HepG2 (cell line): ENCODE measurements around the gene COX7A1. TPM values are rescaled to one million over a fixed set of nuclear protein-coding genes. Genes with fewer than 3 reads are reported as not detected.

Experiments
- ATAC-seq: fragments of 200-7000 bp; cut with Tn5 transposase; 3 replicates; pipeline ENCODE4 v1.9.1; 2020; ENCODE audit warnings: mild to moderate bottlenecking, moderate library complexity
- Bru-seq: library from RNA; stranded (reverse); fragments of 400-500 nt; gene quantifications from one replicate; lab custom pipeline; 2021; lab: Mats Ljungman, UMichigan
- BruChase-seq, 2 experiments: library from RNA; stranded (reverse); fragments of 400-500 nt; gene quantifications; one replicate each; lab custom pipeline; 2021; lab: Mats Ljungman, UMichigan
- BruUV-seq: library from RNA; stranded (reverse); fragments of 400-500 nt; replicated peaks from 2 replicates; lab custom pipeline; 2021; lab: Mats Ljungman, UMichigan
- CTCF ChIA-PET: fragments of 300-600 bp; formaldehyde crosslinking; extraction: SDS; loops from one replicate; lab custom pipeline; 2021; ENCODE audit warnings: low total read pairs, inconsistent platforms, low intra/inter-chr PET ratio; lab: Yijun Ruan, JAX
- POLR2A ChIA-PET: fragments of 350-600 bp; sonication (Branson Sonifier 250); formaldehyde crosslinking; loops from one replicate; lab custom pipeline; 2020; ENCODE audit warnings: antibody characterized with exemption, inconsistent platforms; lab: Yijun Ruan, JAX
- DNase-seq: peaks from one replicate; pipeline ENCODE4 v3.0.0-alpha.2; 2015; ENCODE audit warnings: low spot score
- FAIRE-seq: peaks from 3 replicates; lab custom pipeline; 2011; peaks lifted over from hg19 to GRCh38; lab: Jason Lieb, UNC
- H2AFZ ChIP-seq: one replicate; pipeline ENCODE4 v1.6.1; 2011; ENCODE audit warnings: low read length, inconsistent platforms
- H3K27ac ChIP-seq: fragments of 300-600 bp; 3 replicates; pipeline ENCODE4 v1.8.0; 2011; ENCODE audit warnings: mixed run types, mild to moderate bottlenecking, mixed read lengths, low read length, inconsistent platforms; ENCODE audit not compliant: insufficient read depth; ENCODE audit errors: extremely low read length
- H3K27me3 ChIP-seq, 2 experiments: fragments of 200-600 bp in 1 of 2; 2 replicates in 1 of 2; 3 replicates in 1 of 2; pipeline versions ENCODE4 v1.6.0 to v1.8.0; 2011; ENCODE audit warnings: low read length in 2 of 2, mild to moderate bottlenecking in 2 of 2, moderate library complexity in 2 of 2, inconsistent platforms in 1 of 2; ENCODE audit not compliant: insufficient read depth in 2 of 2, control insufficient read depth in 1 of 2
- H3K36me3 ChIP-seq, 2 experiments: fragments of 200-600 bp in 1 of 2; replicated peaks in 1 of 2; 2 replicates in 1 of 2; 3 replicates in 1 of 2; pipeline versions ENCODE4 v1.5.1 to v1.8.0; 2011; ENCODE audit warnings: low read length in 2 of 2, inconsistent platforms in 1 of 2; ENCODE audit not compliant: insufficient read depth in 2 of 2, control insufficient read depth in 1 of 2
- H3K4me1 ChIP-seq: 2 replicates; pipeline ENCODE4 v1.5.1; 2012; ENCODE audit warnings: low read length, inconsistent platforms; ENCODE audit not compliant: insufficient read depth
- H3K4me2 ChIP-seq: 2 replicates; pipeline ENCODE4 v1.6.0; 2011; ENCODE audit warnings: low read depth, low read length, inconsistent platforms
- H3K4me3 ChIP-seq, 3 experiments: fragments of 200-600 bp in 1 of 3; sonication (generic), shearing (Covaris generic) in 1 of 3; replicated peaks in 1 of 3; 2 replicates each; pipeline ENCODE4 v1.5.1; 2011 to 2016; ENCODE audit warnings: low read length in 3 of 3, inconsistent platforms in 2 of 3, low read depth in 2 of 3, mild to moderate bottlenecking in 2 of 3, control low read depth in 1 of 3, mixed read lengths in 1 of 3; ENCODE audit not compliant: insufficient read depth in 1 of 3
- H3K79me2 ChIP-seq: one replicate; pipeline ENCODE4 v1.6.1; 2011; ENCODE audit warnings: low read length, inconsistent platforms; ENCODE audit not compliant: insufficient read depth
- H3K9ac ChIP-seq: 2 replicates; pipeline ENCODE4 v1.6.0; 2011; ENCODE audit warnings: mild to moderate bottlenecking, low read depth, low read length, inconsistent platforms; ENCODE audit not compliant: insufficient read depth
- H3K9me3 ChIP-seq: 2 replicates; pipeline ENCODE4 v1.5.1; 2012; ENCODE audit warnings: mild to moderate bottlenecking, low read length
- H4K20me1 ChIP-seq: 2 replicates; pipeline ENCODE4 v1.6.0; 2011; ENCODE audit warnings: inconsistent platforms, mild to moderate bottlenecking, low read length, moderate library complexity; ENCODE audit not compliant: insufficient read depth
- ASH2L ChIP-seq: fragments of 300-600, 200-600 bp; sonication (generic); IDR thresholded peaks from 2 replicates; pipeline ENCODE4 v1.7.0; 2017; ENCODE audit warnings: low read depth, mild to moderate bottlenecking, moderate library complexity, mixed read lengths, low read length; ENCODE audit not compliant: insufficient read length
- FLYWCH1 ChIP-seq: sonication (generic); formaldehyde crosslinking; IDR thresholded peaks from 2 replicates; pipeline ENCODE4 v1.8.1; 2023; ENCODE audit warnings: mild to moderate bottlenecking, missing genetic modification reagents
- HNF1A ChIP-seq, 2 experiments: sonication (generic) in 1 of 2; formaldehyde crosslinking in 1 of 2; IDR thresholded peaks; 2 replicates each; pipeline versions ENCODE4 v1.4.0 to v1.6.1; 2016 to 2020; ENCODE audit warnings: borderline replicate concordance in 1 of 2, low read depth in 1 of 2, mild to moderate bottlenecking in 1 of 2, missing genetic modification reagents in 1 of 2
- NCOA2 ChIP-seq: sonication (generic); formaldehyde crosslinking; IDR thresholded peaks from 2 replicates; pipeline ENCODE4 v1.8.0; 2022; ENCODE audit warnings: inconsistent platforms
- NFE2 ChIP-seq: sonication (generic); formaldehyde crosslinking; IDR thresholded peaks from 2 replicates; pipeline ENCODE4 v1.4.0; 2020; ENCODE audit warnings: missing genetic modification reagents
- SAFB2 ChIP-seq: sonication (generic); formaldehyde crosslinking; IDR thresholded peaks from 2 replicates; pipeline ENCODE4 v1.5.1; 2020; ENCODE audit warnings: missing genetic modification reagents, low read depth, mild to moderate bottlenecking, borderline replicate concordance
- TIGD3 ChIP-seq: sonication (generic); formaldehyde crosslinking; IDR thresholded peaks from 2 replicates; pipeline ENCODE4 v1.5.1; 2020; ENCODE audit warnings: mild to moderate bottlenecking, missing genetic modification reagents, borderline replicate concordance
- ZNF143 ChIP-seq: sonication (generic); formaldehyde crosslinking; IDR thresholded peaks from 2 replicates; pipeline ENCODE4 v1.4.0; 2020; ENCODE audit warnings: missing genetic modification reagents
- ZNF281 ChIP-seq: sonication (generic); formaldehyde crosslinking; IDR thresholded peaks from 2 replicates; pipeline ENCODE4 v1.4.0; 2020; ENCODE audit warnings: missing genetic modification reagents, borderline replicate concordance
- WGBS: methylation state at CpG from one replicate; pipeline ENCODE4 v1.1.6; 2017; ENCODE audit warnings: low lambda C conversion rate; 5-methylcytosine and 5-hydroxymethylcytosine counted together
- in situ Hi-C: cut with HindIII; loops from 2 replicates; pipeline ENCODE4 v1.10.0; 2017; ENCODE audit warnings: low pct_unique_long_range_greater_than_20kb; ENCODE audit not compliant: extremely low pct_ligation_motif_present
- intact Hi-C: fragments of 100-400 bp; cut with micrococcal nuclease; formaldehyde crosslinking; loops from one replicate; pipeline ENCODE4 v1.10.0; 2022; ENCODE audit not compliant: unreplicated experiment
- long read RNA-seq, 2 experiments: library from RNA in 1 of 2; library from polyadenylated mRNA in 1 of 2; stranded (forward) in 1 of 2; unstranded in 1 of 2; transcript quantifications; one replicate each; pipeline ENCODE4 v2.0.0, GENCODE V29; 2019 to 2022
- polyA minus RNA-seq, 3 experiments: library from RNA; depleted of rRNA, polyadenylated mRNA; stranded (reverse); fragments of >200 nt; gene quantifications; 2 replicates each; pipeline ENCODE4 v1.2.3, GENCODE V29; 2011; ENCODE audit warnings: low replicate concordance in 1 of 3
- polyA plus RNA-seq, 8 experiments: library from polyadenylated mRNA; depleted of rRNA in 3 of 8; stranded (reverse) in 7 of 8; unstranded in 1 of 8; fragments of >200 nt; fragmentation: Illumina TruSeq in 4 of 8; extraction: Trizol in 4 of 8; gene quantifications; 2 replicates each; pipeline versions ENCODE4 v1.2.1 to v1.2.3, GENCODE V29; 2011 to 2016; ENCODE audit warnings: low read depth in 4 of 8, missing spikeins in 1 of 8, mixed read lengths in 1 of 8; ENCODE audit not compliant: insufficient read depth in 1 of 8
- total RNA-seq, 5 experiments: library from RNA; depleted of rRNA; stranded (reverse); fragments of >200 nt; fragmentation: Illumina TruSeq; extraction: Trizol; gene quantifications; 2 replicates each; pipeline ENCODE4 v1.2.3, GENCODE V29; 2016; ENCODE audit warnings: low read depth in 1 of 5

Gene COX7A1
- total RNA-seq (2016; rRNA removed; fragmentation: Illumina TruSeq; extraction: Trizol) (not detected in 2 replicates), polyA plus RNA-seq (2011; rRNA removed) (not detected in 2 replicates), polyA minus RNA-seq (2011; rRNA and poly(A)+ RNA removed; ENCODE audit: low replicate concordance) (not detected in 2 replicates), Bru-seq, nascent RNA (not detected), BruChase-seq, experiment 1, labeled RNA remaining after a 6-hour chase (not detected), BruChase-seq, experiment 2, labeled RNA remaining after a 2-hour chase (not detected)
- total RNA-seq (2016; cell fraction: cytosol; rRNA removed; fragmentation: Illumina TruSeq; extraction: Trizol; ENCODE audit: low read depth) = not detected in 2 replicates
- total RNA-seq (2016; cell fraction: insoluble cytoplasmic fraction; rRNA removed; fragmentation: Illumina TruSeq; extraction: Trizol) = not detected in 2 replicates
- not detected in 2 replicates for total RNA-seq (2016; cell fraction: membrane; rRNA removed; fragmentation: Illumina TruSeq; extraction: Trizol)
- total RNA-seq (2016; cell fraction: nucleus; rRNA removed; fragmentation: Illumina TruSeq; extraction: Trizol) = not detected in 2 replicates
- polyA plus RNA-seq (2011; cell fraction: cytosol; rRNA removed) = not detected in 2 replicates
- polyA plus RNA-seq (2011; cell fraction: nucleus; rRNA removed) = not detected in 2 replicates
- polyA plus RNA-seq (2012) = not detected in 2 replicates
- not detected in 2 replicates for polyA plus RNA-seq (2016; cell fraction: cytosol; fragmentation: Illumina TruSeq; extraction: Trizol; ENCODE audit: low read depth)
- polyA plus RNA-seq (2016; cell fraction: insoluble cytoplasmic fraction; fragmentation: Illumina TruSeq; extraction: Trizol; ENCODE audit: low read depth) = not detected in 2 replicates
- polyA plus RNA-seq (2016; cell fraction: membrane; fragmentation: Illumina TruSeq; extraction: Trizol; ENCODE audit: low read depth) = not detected in 2 replicates
- not detected in 2 replicates for polyA plus RNA-seq (2016; cell fraction: nucleus; fragmentation: Illumina TruSeq; extraction: Trizol; ENCODE audit: insufficient read depth, low read depth)
- not detected in 2 replicates for polyA minus RNA-seq (2011; cell fraction: cytosol; rRNA and poly(A)+ RNA removed)
- polyA minus RNA-seq (2011; cell fraction: nucleus; rRNA and poly(A)+ RNA removed) = not detected in 2 replicates
- long read RNA-seq, experiment 1 = 0 reads
- long read RNA-seq, experiment 2 = 0 reads

- H3K9me3 ChIP-seq = no peaks in the 10 kb centered on the region
- no peaks in the 10 kb centered on the region for H3K4me1 ChIP-seq
- no peak for DNase-seq
- intact Hi-C loops (no loop called here), in situ Hi-C loops (no loop called here)
- ChIA-PET POLR2A (interaction anchor here (2.1 kb wide), 1 partner anchor 24 kb away, joined by 5 read pairs; no protein-coding TSS in a partner anchor), CTCF (no interaction called here)
- FAIRE-seq = no peak
- no peaks in the 10 kb centered on the region for H3K79me2 ChIP-seq
- H3K9ac ChIP-seq = no peak within 1 kb of the TSS
- H3K36me3 ChIP-seq = peaks cover 12 to 29% of the 10 kb centered on the region in 2 experiments; a peak in 4 of 5 replicates
- ATAC-seq = no peak
- no peaks in the 10 kb centered on the region for H3K27me3 ChIP-seq
- H4K20me1 ChIP-seq = no peaks in the 10 kb centered on the region
- no peak within 1 kb of the TSS for H2AFZ ChIP-seq
- H3K4me3 ChIP-seq = no peak within 1 kb of the TSS
- BruUV-seq = no TSS peak
- 98% methylated on average over 40 of the region's 40 CpGs for WGBS
- H3K4me2 ChIP-seq = no peak within 1 kb of the TSS
- H3K27ac ChIP-seq = no peak within 1 kb of the TSS
- TF ChIP-seq ASH2L = no peak
- no peak for TF ChIP-seq NFE2
- no peak for TF ChIP-seq FLYWCH1
- TF ChIP-seq HNF1A (IDR thresholded peaks at IDR 0.05; ENCODE audit: low read depth) = no peak
- TF ChIP-seq HNF1A (CRISPR knock-in tag; IDR thresholded peaks at IDR 0.05; ENCODE audit: borderline replicate concordance) = no peak
- TF ChIP-seq ZNF143 (CRISPR knock-in tag) = no peak
- TF ChIP-seq TIGD3 (CRISPR knock-in tag) = no peak
- no peak for TF ChIP-seq ZNF281 (CRISPR knock-in tag)
- TF ChIP-seq SAFB2 (CRISPR knock-in tag) = no peak
- no peak for TF ChIP-seq NCOA2
Observed at GRCh38 chr19:36152352-36153091, at the start of gene COX7A1. Gene COX7A1, minus strand, starts transcription at chr19:36152447. Its CDS starts 40 bp downstream, at chr19:36152407.
